Fibroblast of villous mesenchyme (primary cell): Measurements from ENCODE around the gene COX15. TPM values are rescaled to one million over a fixed set of nuclear protein-coding genes. Genes with fewer than 3 reads are reported as not detected.

Experiments
- DNase-seq: peaks from one replicate; pipeline ENCODE4 v3.0.0-alpha.2; 2010; ENCODE audit warnings: low read depth
- H3K4me3 ChIP-seq: 2 replicates; pipeline ENCODE4 v1.5.1; 2011; ENCODE audit warnings: low read depth, mild to moderate bottlenecking, low read length
- total RNA-seq: library from RNA; depleted of rRNA; stranded (reverse); fragments of >200 nt; gene quantifications from 2 replicates; pipeline ENCODE4 v1.2.3, GENCODE V29; 2012
- TF ChIP-seq, protein P1 (sequence below): IDR thresholded peaks from 2 replicates; pipeline ENCODE4 v1.5.1; 2012; ENCODE audit warnings: low read depth, mild to moderate bottlenecking, low read length; ENCODE audit not compliant: insufficient read depth

COX15 gene
- total RNA-seq, 1 donor = 54.0 TPM

DNA sequence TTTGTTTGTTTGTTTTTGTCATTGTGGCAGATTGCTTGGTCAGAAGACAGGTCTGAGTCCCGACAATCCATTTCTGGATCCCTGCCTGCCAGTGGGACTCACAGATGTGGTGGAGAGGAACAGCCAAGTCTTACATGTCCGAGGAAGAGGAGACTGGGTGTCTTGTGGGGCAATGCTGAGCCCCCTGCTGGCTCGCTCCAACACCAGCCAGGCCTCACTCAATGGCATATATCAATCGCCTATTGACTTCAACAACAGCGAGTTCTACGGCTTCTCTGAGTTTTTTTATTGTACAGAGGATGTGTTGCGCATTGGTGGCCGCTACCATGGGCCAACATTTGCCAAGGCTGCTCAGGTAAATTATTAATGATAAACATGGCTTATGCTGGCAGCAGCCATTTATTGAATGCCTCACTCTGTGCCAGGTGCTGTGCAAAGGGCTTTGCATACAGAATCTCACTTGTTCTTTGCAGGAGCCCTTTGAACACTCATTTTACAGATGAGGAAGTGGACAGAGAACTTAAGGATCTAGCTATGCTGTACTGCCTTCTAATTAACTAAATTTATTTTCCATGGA, 33.3 kb downstream of the COX15 start:
- TF ChIP-seq, protein P1, sequence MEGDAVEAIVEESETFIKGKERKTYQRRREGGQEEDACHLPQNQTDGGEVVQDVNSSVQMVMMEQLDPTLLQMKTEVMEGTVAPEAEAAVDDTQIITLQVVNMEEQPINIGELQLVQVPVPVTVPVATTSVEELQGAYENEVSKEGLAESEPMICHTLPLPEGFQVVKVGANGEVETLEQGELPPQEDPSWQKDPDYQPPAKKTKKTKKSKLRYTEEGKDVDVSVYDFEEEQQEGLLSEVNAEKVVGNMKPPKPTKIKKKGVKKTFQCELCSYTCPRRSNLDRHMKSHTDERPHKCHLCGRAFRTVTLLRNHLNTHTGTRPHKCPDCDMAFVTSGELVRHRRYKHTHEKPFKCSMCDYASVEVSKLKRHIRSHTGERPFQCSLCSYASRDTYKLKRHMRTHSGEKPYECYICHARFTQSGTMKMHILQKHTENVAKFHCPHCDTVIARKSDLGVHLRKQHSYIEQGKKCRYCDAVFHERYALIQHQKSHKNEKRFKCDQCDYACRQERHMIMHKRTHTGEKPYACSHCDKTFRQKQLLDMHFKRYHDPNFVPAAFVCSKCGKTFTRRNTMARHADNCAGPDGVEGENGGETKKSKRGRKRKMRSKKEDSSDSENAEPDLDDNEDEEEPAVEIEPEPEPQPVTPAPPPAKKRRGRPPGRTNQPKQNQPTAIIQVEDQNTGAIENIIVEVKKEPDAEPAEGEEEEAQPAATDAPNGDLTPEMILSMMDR = peak; percentile 28
- DNase-seq = no peak
- H3K4me3 ChIP-seq = no peak overlapping the region

DNA sequence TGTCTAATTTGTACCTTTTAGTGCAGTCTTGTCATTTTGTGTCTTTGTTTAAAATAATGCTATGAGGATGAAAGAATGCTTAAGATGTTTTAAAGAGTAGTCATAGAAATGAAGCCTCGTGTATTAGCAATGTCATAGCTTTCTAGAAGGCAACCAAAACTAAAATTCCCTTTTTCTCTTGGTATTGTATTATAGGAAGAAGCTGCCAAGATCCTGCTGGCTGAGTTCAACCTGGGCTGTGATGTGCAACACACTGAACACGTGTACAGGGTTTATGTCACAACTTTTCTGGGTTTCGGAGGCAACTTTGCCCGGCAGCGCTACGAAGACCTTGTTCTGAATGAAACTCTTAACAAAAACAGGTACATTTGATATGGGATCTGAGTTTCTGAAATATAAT, 36.2 kb downstream of the COX15 start:
- TF ChIP-seq, protein P1 = no peak
- DNase-seq = no peak
- H3K4me3 ChIP-seq = no peak overlapping the region

DNA sequence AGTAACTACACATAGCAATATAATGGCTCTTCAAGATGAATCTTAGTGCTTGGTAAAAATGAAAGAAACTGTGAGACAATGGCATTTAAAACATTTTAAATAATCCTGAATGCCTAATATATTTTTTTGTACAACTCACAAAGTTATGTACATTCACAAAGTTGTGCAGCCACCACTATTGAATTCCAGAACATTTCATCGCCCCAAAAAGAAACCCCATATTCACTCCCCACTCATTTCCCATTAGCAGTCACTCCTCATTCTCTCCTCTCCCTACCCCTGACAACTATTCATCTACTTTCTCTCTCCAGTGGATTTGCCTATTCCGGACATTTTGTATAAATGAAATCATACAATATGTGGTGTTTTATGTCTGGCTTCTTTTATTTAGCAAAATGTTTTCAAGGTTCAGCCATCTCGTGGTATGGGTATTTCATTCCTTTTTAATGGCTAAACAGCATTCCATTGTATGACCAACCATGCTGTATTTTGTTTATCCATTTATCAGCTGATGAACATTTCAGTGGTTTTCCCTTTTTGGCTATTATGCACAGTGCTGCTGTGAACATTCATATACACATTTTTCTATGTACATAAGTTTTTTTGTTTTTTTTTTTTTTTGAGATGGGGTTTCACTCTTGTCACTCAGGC, 37.9 kb downstream of the COX15 start:
- TF ChIP-seq, protein P1 = no peak
- peak; percentile 78 for DNase-seq
- no peak overlapping the region for H3K4me3 ChIP-seq

DNA sequence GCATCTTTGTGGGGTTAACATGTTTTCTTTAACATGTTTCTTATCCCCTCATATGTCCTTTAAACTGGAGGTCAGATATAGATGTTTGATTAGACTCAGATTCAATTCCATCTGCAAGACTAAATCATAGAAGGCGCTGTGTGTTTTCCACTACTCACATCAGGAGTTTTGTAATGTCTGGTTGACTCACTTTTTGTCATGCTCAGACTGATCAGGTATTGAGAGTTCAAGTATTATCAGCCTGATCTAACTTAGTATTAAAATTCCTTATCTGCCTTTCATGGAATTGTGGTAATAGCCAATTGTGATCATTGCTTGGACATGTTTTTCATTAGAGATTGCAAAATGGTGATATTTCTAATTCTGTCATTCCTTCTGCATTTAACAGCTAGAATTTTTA, 42.5 kb downstream of the COX15 start:
- H3K4me3 ChIP-seq = no peak overlapping the region
- TF ChIP-seq, protein P1 = no peak
- DNase-seq = no peak

DNA sequence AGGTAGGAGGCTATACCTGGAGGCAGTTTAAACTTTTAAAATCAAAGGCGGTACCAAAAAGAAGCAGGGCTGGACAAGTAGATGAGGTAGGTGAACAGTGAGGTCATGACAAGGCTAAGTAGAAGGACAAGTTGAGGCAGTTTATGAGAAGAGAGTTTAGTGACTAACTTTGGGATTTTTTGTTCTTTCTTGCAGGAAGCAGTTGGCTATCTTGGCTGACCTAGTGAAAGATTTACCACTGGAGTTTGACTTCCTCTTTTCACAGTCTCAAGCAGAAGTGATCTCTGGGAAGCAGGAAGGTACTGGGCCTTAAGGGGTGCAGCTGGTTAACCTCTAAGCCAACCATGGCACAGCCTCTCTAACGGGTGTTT, 46.3 kb downstream of the COX15 start:
- TF ChIP-seq, protein P1 = no peak
- DNase-seq = no peak
- H3K4me3 ChIP-seq = no peak overlapping the region

DNA sequence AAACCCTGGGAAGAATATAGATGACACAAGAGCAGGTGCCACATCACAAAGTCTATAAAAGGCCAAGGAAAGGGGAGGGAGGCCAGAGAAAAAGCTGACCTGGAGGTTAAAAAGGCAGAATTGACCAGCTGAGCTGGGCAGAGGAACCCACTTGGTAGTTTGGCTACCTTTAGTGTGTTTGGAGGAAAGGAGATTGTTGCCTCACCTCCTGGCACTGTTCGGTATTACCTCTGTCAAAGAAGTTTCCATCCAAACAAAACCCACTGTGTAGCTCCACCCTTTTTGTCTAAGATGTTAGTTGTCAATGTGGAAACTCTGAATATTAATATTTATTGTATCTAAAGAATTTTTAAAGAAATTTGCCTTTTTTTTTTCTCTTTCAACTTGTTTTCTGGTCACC, 49.2 kb downstream of the COX15 start:
- no peak for DNase-seq
- no peak overlapping the region for H3K4me3 ChIP-seq
- TF ChIP-seq, protein P1 = no peak

Other genes starting within 250 kb of the COX15 start
- gene NKX2-3, start 199.2 kb downstream of the COX15 start, total RNA-seq = not detected in 2 replicates
- 16.0 and 18.4 TPM in 2 replicates for gene SLC25A28, start 111.7 kb downstream of the COX15 start, total RNA-seq
- 43.2 and 48.4 TPM in 2 replicates for gene ENTPD7, start 72.6 kb downstream of the COX15 start, total RNA-seq
- 12.6 and 19.0 TPM in 2 replicates for gene CUTC, start 107 bp upstream of the COX15 start, total RNA-seq
- 0.32 and 0.43 TPM in 2 replicates for gene ABCC2, start 50.5 kb upstream of the COX15 start, total RNA-seq